ENCODE results near the gene NEMP1. TPM values are rescaled to one million over a fixed set of nuclear protein-coding genes. Genes with fewer than 3 reads are reported as not detected.

Gene NEMP1
- total and polyA plus RNA-seq, 2 of the 13 experiments (the other 11 are each of a cell fraction or from before 2014, with no cell fraction given) = 11.4 to 12.9 TPM

- Histone ChIP-seq H3K4me3 (replicated peaks in 1 of 3; ENCODE audit: insufficient read depth in 1 of 3, low read depth in 2 of 3, low read length in 3 of 3) (no peak overlapping the region), H2AFZ (ENCODE audit: low read length) (no peak overlapping the region), H3K27ac (ENCODE audit: extremely low read length, insufficient read depth, low read length) (no peak overlapping the region), H3K79me2 (ENCODE audit: insufficient read depth, low read length) (no peaks in the 10 kb centered on the region), H3K4me1 (ENCODE audit: insufficient read depth, low read length) (peaks cover 48% of the 10 kb centered on the region), H3K9ac (ENCODE audit: insufficient read depth, low read depth, low read length) (no peak overlapping the region), H3K36me3 (replicated peaks in 1 of 2; ENCODE audit: control insufficient read depth in 1 of 2, insufficient read depth in 2 of 2, low read length in 2 of 2) (peaks cover 11 to 16% of the 10 kb centered on the region in 2 experiments; a peak in 4 of 5 replicates), H3K9me3 (ENCODE audit: low read length) (no peaks in the 10 kb centered on the region), H3K4me2 (ENCODE audit: low read depth, low read length) (no peak overlapping the region), H4K20me1 (ENCODE audit: insufficient read depth, low read length) (no peaks in the 10 kb centered on the region), H3K27me3 (ENCODE audit: control insufficient read depth in 1 of 2, insufficient read depth in 2 of 2, low read length in 2 of 2) (no peaks in the 10 kb centered on the region)
- in situ Hi-C loops (cut with HindIII; ENCODE audit: extremely low pct_ligation_motif_present, low pct_unique_long_range_greater_than_20kb) = no loop called here
- POLR2A ChIA-PET = interaction anchor here (1.0 to 13.5 kb wide), 6 partner anchors 7 to 25 kb away, joined by 3 to 309 read pairs (median 6); partner anchors contain the start of genes LRP1, NAB2, NEMP1 and STAT6
- no peak for ATAC-seq
- CTCF ChIA-PET (ENCODE audit: low intra/inter-chr PET ratio, low total read pairs) = no interaction called here
- WGBS (ENCODE audit: low lambda C conversion rate) = 96% methylated on average over 12 of the region's 12 CpGs
- BruUV-seq (replicated peaks) = no TSS peak
- no peak for DNase-seq (ENCODE audit: low spot score)
- intact Hi-C loops (cut with micrococcal nuclease; ENCODE audit: unreplicated experiment) = no loop called here
- FAIRE-seq = no peak
- TF ChIP-seq ZFP91 (CRISPR knock-in tag; IDR thresholded peaks at IDR 0.05; ENCODE audit: borderline replicate concordance) = no peak
- TF ChIP-seq ZNF704 (CRISPR knock-in tag; IDR thresholded peaks at IDR 0.05; ENCODE audit: borderline replicate concordance) = no peak
- TF ChIP-seq ZNF34 (CRISPR knock-in tag; IDR thresholded peaks at IDR 0.05; ENCODE audit: borderline replicate concordance) = no peak
- no peak for TF ChIP-seq MLLT10 (CRISPR knock-in tag; IDR thresholded peaks at IDR 0.05)
- TF ChIP-seq ATF1 (CRISPR knock-in tag; IDR thresholded peaks at IDR 0.05) = no peak
- TF ChIP-seq ZNF513 (CRISPR knock-in tag; conservative IDR thresholded peaks at IDR 0.05) = no peak
- no peak for TF ChIP-seq ZBED4 (CRISPR knock-in tag; IDR thresholded peaks at IDR 0.05; ENCODE audit: borderline replicate concordance)
- TF ChIP-seq HNRNPK (IDR thresholded peaks at IDR 0.05; ENCODE audit: low read depth, low read length, poor library complexity, severe bottlenecking) = no peak
- TF ChIP-seq ZNF563 (CRISPR knock-in tag; IDR thresholded peaks at IDR 0.05) = no peak
- TF ChIP-seq SRF (IDR thresholded peaks at IDR 0.05; ENCODE audit: low read depth, low read length) = no peak
- no peak for TF ChIP-seq ZFAT (CRISPR knock-in tag; conservative IDR thresholded peaks at IDR 0.05)
- TF ChIP-seq MZF1 (CRISPR knock-in tag; IDR thresholded peaks at IDR 0.05; ENCODE audit: borderline replicate concordance) = no peak
- no peak for TF ChIP-seq ATF7-NPFF (CRISPR knock-in tag; IDR thresholded peaks at IDR 0.05; ENCODE audit: low read depth)
- TF ChIP-seq BCL3 (CRISPR knock-in tag; IDR thresholded peaks at IDR 0.05) = no peak
These were observed 25.8 kb upstream of the NEMP1 start for GRCh38 chr12:57104292-57104910.

All from HepG2 (cell line).